Jurkat, Clone E6-1 (cell line): ENCODE results near the gene PSMB1.
"Not testable (repeated sequence)": the region's sequence is repeated elsewhere in the genome, so short reads cannot be mapped to it uniquely, and the experiment has no call there.

ENCODE experiments used
- DNase-seq: peaks from one replicate; pipeline ENCODE4 v3.0.0-alpha.2; 2011; ENCODE audit warnings: low read depth, low spot score
- H3K4me3 ChIP-seq: 2 replicates; pipeline ENCODE4 v1.5.1; 2011; ENCODE audit warnings: mild to moderate bottlenecking, low read length, control low read depth, moderate library complexity

Gene PSMB1

GRCh38 chr6:170542031-170542719, 10.9 kb downstream of the PSMB1 start:
- H3K4me3 ChIP-seq = no peak overlapping the region
- no peak for DNase-seq

GRCh38 chr6:170537329-170537728, 15.8 kb downstream of the PSMB1 start:
- no peak overlapping the region for H3K4me3 ChIP-seq
- no peak for DNase-seq

- H3K4me3 ChIP-seq = no peak overlapping the region
- DNase-seq = no peak
Observed at GRCh38 chr6:170536671-170537070, 16.4 kb downstream of the PSMB1 start.

GRCh38 chr6:170535004-170535403, 18.1 kb downstream of the PSMB1 start:
- H3K4me3 ChIP-seq = no peak overlapping the region
- no peak for DNase-seq

GRCh38 chr6:170533792-170534191, 19.3 kb downstream of the PSMB1 start:
- H3K4me3 ChIP-seq = no peak overlapping the region
- no peak for DNase-seq

GRCh38 chr6:170532867-170533488, 20.1 kb downstream of the PSMB1 start:
- DNase-seq = no peak
- no peak overlapping the region for H3K4me3 ChIP-seq

- DNase-seq = peak; percentile 47
Observed at GRCh38 chr6:170529839-170530469, 23.2 kb downstream of the PSMB1 start.

GRCh38 chr6:170527995-170528394, 25.1 kb downstream of the PSMB1 start:
- H3K4me3 ChIP-seq, DNase-seq: not testable (repeated sequence)

More at GRCh38 chr6:170529839-170530469, 23.2 kb downstream of the PSMB1 start:
- no peak overlapping the region for H3K4me3 ChIP-seq

- DNase-seq = no peak
- no peak overlapping the region for H3K4me3 ChIP-seq
Observed at GRCh38 chr6:170525795-170526194, 27.3 kb downstream of the PSMB1 start.

GRCh38 chr6:170524172-170524502, 29.0 kb downstream of the PSMB1 start:
- no peak overlapping the region for H3K4me3 ChIP-seq
- no peak for DNase-seq

- H3K4me3 ChIP-seq = no peak overlapping the region
- DNase-seq = no peak
Observed at GRCh38 chr6:170523256-170524171, 29.6 kb downstream of the PSMB1 start.

- H3K4me3 ChIP-seq = no peak overlapping the region
- DNase-seq = no peak
Observed at GRCh38 chr6:170522565-170523183, 30.4 kb downstream of the PSMB1 start.

GRCh38 chr6:170516783-170517616, 36.1 kb downstream of the PSMB1 start:
- no peak overlapping the region for H3K4me3 ChIP-seq
- DNase-seq = peak; percentile 49

- no peak overlapping the region for H3K4me3 ChIP-seq
- no peak for DNase-seq
Observed at GRCh38 chr6:170514908-170515307, 38.2 kb downstream of the PSMB1 start.

- DNase-seq = no peak
- H3K4me3 ChIP-seq = no peak overlapping the region
Observed at GRCh38 chr6:170512249-170512648, 40.9 kb downstream of the PSMB1 start.

GRCh38 chr6:170510631-170511030, 42.5 kb downstream of the PSMB1 start:
- DNase-seq = no peak
- no peak overlapping the region for H3K4me3 ChIP-seq

- H3K4me3 ChIP-seq = no peak overlapping the region
- no peak for DNase-seq
Observed at GRCh38 chr6:170509723-170510018, 43.4 kb downstream of the PSMB1 start.

GRCh38 chr6:170508892-170509722, 44.0 kb downstream of the PSMB1 start:
- not testable (repeated sequence) for DNase-seq, H3K4me3 ChIP-seq
